ENCODE measurements around the gene CLIC6. TPM values are rescaled to one million over a fixed set of nuclear protein-coding genes. Genes with fewer than 3 reads are reported as not detected.

CLIC6 gene
- total RNA-seq, 2 experiments from 2014 or later = not detected

- TF ChIP-seq EZH2phosphoT487 (IDR thresholded peaks at IDR 0.05; ENCODE audit: borderline replicate concordance, low read depth, low read length) (no peak), CTCF (conservative IDR thresholded peaks at IDR 0.05; ENCODE audit: low read length) (no peak)
- no peaks in the 10 kb centered on the region for H3K36me3 ChIP-seq (ENCODE audit: insufficient read depth, low read length)
- H3K4me1 ChIP-seq (ENCODE audit: insufficient read depth, low read length, poor library complexity, severe bottlenecking) = no peaks in the 10 kb centered on the region
- BruUV-seq (replicated peaks) = no TSS peak
- no peak overlapping the region for H3K27ac ChIP-seq (ENCODE audit: low read depth, low read length, poor library complexity, severe bottlenecking)
- no peak overlapping the region for H2AFZ ChIP-seq (ENCODE audit: low read length)
- intact Hi-C loops (cut with micrococcal nuclease; ENCODE audit: unreplicated experiment) = no loop called here
- H3K4me2 ChIP-seq (ENCODE audit: low read length) = no peak overlapping the region
- H4K20me1 ChIP-seq (ENCODE audit: insufficient read depth, low read length) = no peaks in the 10 kb centered on the region
- no peaks in the 10 kb centered on the region for H3K9me3 ChIP-seq (ENCODE audit: low read length)
- no peak overlapping the region for H3K4me3 ChIP-seq (ENCODE audit: low read depth, low read length, poor library complexity, severe bottlenecking)
- H3K9me2 ChIP-seq (ENCODE audit: insufficient read depth, low read length) = no peaks in the 10 kb centered on the region
- POLR2A ChIA-PET = interaction anchor here (0.5 to 0.8 kb wide), 3 partner anchors 12 to 643 kb away, joined by 3 to 4 read pairs (median 3); no protein-coding TSS in a partner anchor
- CTCF ChIA-PET (ENCODE audit: unreplicated experiment) = no interaction called here
- H3K79me2 ChIP-seq (ENCODE audit: insufficient read depth, low read depth, low read length) = no peaks in the 10 kb centered on the region
- no peak for DNase-seq (ENCODE audit: low spot score)
These were observed 47.1 kb upstream of the CLIC6 start for GRCh38 chr21:34621434-34622350.

- Histone ChIP-seq H3K4me2 (ENCODE audit: low read length) (no peak overlapping the region), H3K27ac (ENCODE audit: low read depth, low read length, poor library complexity, severe bottlenecking) (no peak overlapping the region), H3K4me3 (ENCODE audit: low read depth, low read length, poor library complexity, severe bottlenecking) (no peak overlapping the region), H3K79me2 (ENCODE audit: insufficient read depth, low read depth, low read length) (no peaks in the 10 kb centered on the region), H3K36me3 (ENCODE audit: insufficient read depth, low read length) (no peaks in the 10 kb centered on the region), H3K4me1 (ENCODE audit: insufficient read depth, low read length, poor library complexity, severe bottlenecking) (no peaks in the 10 kb centered on the region), H3K9me3 (ENCODE audit: low read length) (no peaks in the 10 kb centered on the region), H2AFZ (ENCODE audit: low read length) (no peak overlapping the region), H3K9me2 (ENCODE audit: insufficient read depth, low read length) (no peaks in the 10 kb centered on the region), H4K20me1 (ENCODE audit: insufficient read depth, low read length) (no peaks in the 10 kb centered on the region)
- TF ChIP-seq EZH2phosphoT487 (IDR thresholded peaks at IDR 0.05; ENCODE audit: borderline replicate concordance, low read depth, low read length) (no peak), CTCF (conservative IDR thresholded peaks at IDR 0.05; ENCODE audit: low read length) (no peak)
- intact Hi-C loops (cut with micrococcal nuclease; ENCODE audit: unreplicated experiment) = no loop called here
- no peak for DNase-seq (ENCODE audit: low spot score)
- BruUV-seq (replicated peaks) = no TSS peak
- CTCF ChIA-PET (ENCODE audit: unreplicated experiment) = no interaction called here
- POLR2A ChIA-PET = no interaction called here
These were observed 45.3 kb upstream of the CLIC6 start for GRCh38 chr21:34623516-34623915.

GRCh38 chr21:34625030-34625593, 43.7 kb upstream of the CLIC6 start:
- Histone ChIP-seq H3K9me3 (ENCODE audit: low read length) (no peaks in the 10 kb centered on the region), H3K4me2 (ENCODE audit: low read length) (no peak overlapping the region), H3K4me3 (ENCODE audit: low read depth, low read length, poor library complexity, severe bottlenecking) (no peak overlapping the region), H3K4me1 (ENCODE audit: insufficient read depth, low read length, poor library complexity, severe bottlenecking) (no peaks in the 10 kb centered on the region), H4K20me1 (ENCODE audit: insufficient read depth, low read length) (no peaks in the 10 kb centered on the region), H3K27ac (ENCODE audit: low read depth, low read length, poor library complexity, severe bottlenecking) (no peak overlapping the region), H2AFZ (ENCODE audit: low read length) (no peak overlapping the region), H3K79me2 (ENCODE audit: insufficient read depth, low read depth, low read length) (no peaks in the 10 kb centered on the region), H3K36me3 (ENCODE audit: insufficient read depth, low read length) (no peaks in the 10 kb centered on the region), H3K9me2 (ENCODE audit: insufficient read depth, low read length) (no peaks in the 10 kb centered on the region)
- intact Hi-C loops (cut with micrococcal nuclease; ENCODE audit: unreplicated experiment) = no loop called here
- ChIA-PET CTCF (ENCODE audit: unreplicated experiment) (no interaction called here), POLR2A (interaction anchor here (0.6 kb wide), 2 partner anchors 258 to 492 kb away, joined by 3 to 4 read pairs; no protein-coding TSS in a partner anchor)
- TF ChIP-seq EZH2phosphoT487 (IDR thresholded peaks at IDR 0.05; ENCODE audit: borderline replicate concordance, low read depth, low read length) (no peak), CTCF (conservative IDR thresholded peaks at IDR 0.05; ENCODE audit: low read length) (no peak)
- no peak for DNase-seq (ENCODE audit: low spot score)
- no TSS peak for BruUV-seq (replicated peaks)

Data from OCI-LY7 (cell line).